Natural killer cell treated with Interleukin-12 subunit alpha and Interleukin-12 subunit beta and Interleukin-15 and Interleukin-18, amount 100 ng/mL, for 72 hours (primary cell): ENCODE results near the gene GPSM3. TPM values are rescaled to one million over a fixed set of nuclear protein-coding genes. Genes with fewer than 3 reads are reported as not detected.
"Not testable (repeated sequence)": the region's sequence is repeated elsewhere in the genome, so short reads cannot be mapped to it uniquely, and the experiment has no call there.

Experiments
- ATAC-seq, 2 donors: fragments of 150-1000 bp; cut with Tn5 transposase in 1 of 2; sonication (Bioruptor Pico), chemical (Tn5 transposase) in 1 of 2; 2 replicates each; pipeline ENCODE4 v1.10.0; 2021
- DNase-seq: peaks from one replicate; pipeline ENCODE4 v3.0.0; 2022; ENCODE audit warnings: low spot score
- H3K27ac Mint-ChIP-seq, 2 donors: 1 replicate in 1 of 2; 2 replicates in 1 of 2; pipeline ENCODE4 v1.8.0; 2022; ENCODE audit warnings: mixed read lengths in 2 of 2, mild to moderate bottlenecking in 1 of 2, moderate library complexity in 1 of 2
- H3K27me3 Mint-ChIP-seq, 2 donors: 1 replicate in 1 of 2; 2 replicates in 1 of 2; pipeline ENCODE4 v1.8.0; 2022; ENCODE audit warnings: mixed read lengths in 2 of 2
- H3K36me3 Mint-ChIP-seq: one replicate; pipeline ENCODE4 v1.8.0; 2022; ENCODE audit warnings: mixed read lengths
- H3K4me1 Mint-ChIP-seq, 2 donors: 1 replicate in 1 of 2; 2 replicates in 1 of 2; pipeline ENCODE4 v1.8.0; 2022; ENCODE audit warnings: low read depth in 2 of 2, mixed read lengths in 2 of 2, mild to moderate bottlenecking in 1 of 2
- H3K4me3 Mint-ChIP-seq: one replicate; pipeline ENCODE4 v1.8.0; 2022; ENCODE audit warnings: mixed read lengths
- H3K9me3 Mint-ChIP-seq: 2 replicates; pipeline ENCODE4 v1.8.0; 2022; ENCODE audit warnings: mixed read lengths
- total RNA-seq, 2 donors: library from RNA; stranded (reverse); gene quantifications; one replicate each; pipeline ENCODE4 v1.2.3, GENCODE V29; 2022

The GPSM3 gene
- total RNA-seq, 2 donors from 2014 or later, result 131 to 143 TPM

DNA sequence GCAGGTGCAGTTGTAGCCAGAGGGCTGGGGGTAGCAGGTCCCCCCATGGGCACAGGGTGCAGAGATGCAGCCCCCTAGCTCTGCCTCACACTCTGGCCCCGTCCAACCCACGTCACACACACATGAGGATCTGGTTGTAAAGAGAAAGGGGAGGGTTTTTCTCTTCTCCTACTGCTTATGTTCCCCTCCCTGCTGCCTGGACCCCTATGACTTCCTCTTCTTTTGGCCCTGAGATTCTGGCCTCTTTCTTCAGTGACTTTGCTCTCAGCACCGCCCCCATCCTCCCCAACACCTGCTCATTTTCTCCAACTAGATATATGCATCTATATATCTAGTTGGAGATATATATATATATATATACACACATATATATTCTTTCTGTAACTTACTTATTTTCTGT lies 21.7 kb upstream of the GPSM3 start:
- DNase-seq (no peak), ATAC-seq (no peak)
- Mint-ChIP-seq H3K36me3 (no peaks in the 10 kb centered on the region), H3K4me1 (peaks cover 0 to 13% of the 10 kb centered on the region in 2 donors), H3K4me3 (no peak overlapping the region), H3K9me3 (no peaks in the 10 kb centered on the region), H3K27me3 (peaks cover 0 to 3% of the 10 kb centered on the region in 2 donors), H3K27ac (no peak overlapping the region)

DNA sequence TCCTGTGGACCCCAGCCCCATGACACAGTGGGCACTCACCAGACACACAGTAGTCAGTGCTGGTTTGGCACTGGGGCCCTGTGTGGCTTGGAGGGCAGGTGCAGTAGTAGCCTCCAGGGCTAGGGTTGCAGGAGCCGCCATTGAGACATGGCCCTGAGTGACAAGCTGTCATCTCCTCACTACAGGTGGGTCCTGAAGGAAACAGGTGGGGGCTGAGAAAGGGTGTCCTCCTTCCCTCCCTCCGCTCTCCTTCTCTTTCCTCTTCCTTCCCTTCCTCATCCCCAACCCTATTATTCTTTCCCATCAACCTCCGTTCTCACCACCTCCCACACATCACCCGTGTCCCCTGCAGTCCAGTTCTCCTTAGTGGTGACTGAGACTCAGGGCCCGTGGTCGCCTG lies 21.2 kb upstream of the GPSM3 start:
- H3K27me3 Mint-ChIP-seq, result peaks cover 0 to 3% of the 10 kb centered on the region in 2 donors
- no peak for DNase-seq

DNA sequence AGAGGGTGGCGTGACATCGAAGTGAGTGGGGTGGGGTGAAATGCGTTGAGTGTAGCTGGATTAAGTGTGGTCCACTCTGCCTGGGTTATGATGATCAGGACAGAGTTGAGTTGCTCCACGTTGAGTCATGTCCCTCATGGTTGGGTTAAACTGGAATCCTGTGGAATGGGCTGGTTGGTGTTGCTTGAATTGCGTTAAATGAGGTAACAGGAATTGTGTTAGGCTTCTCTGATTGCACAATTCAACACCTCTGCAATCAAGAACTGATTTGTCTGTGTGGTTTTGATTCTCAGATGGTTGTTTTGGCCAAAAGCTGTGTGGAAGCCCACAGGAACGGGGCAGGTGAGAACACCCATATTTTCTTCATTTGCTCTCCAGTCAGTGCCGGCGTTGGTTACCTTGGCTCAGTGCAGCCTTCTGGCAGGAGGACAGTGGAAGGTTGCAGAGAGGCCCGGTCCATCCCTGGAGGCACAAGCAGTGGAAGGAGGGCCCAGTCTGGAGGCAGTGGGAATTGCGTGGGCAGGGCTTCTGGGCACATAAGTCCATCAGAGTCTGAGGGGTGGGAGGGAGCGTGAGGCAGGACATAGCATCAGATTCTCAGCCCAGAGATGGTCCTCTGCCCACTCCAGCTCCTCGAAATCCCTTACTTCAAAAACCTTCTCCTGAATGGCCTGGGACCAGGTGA lies 19.8 kb upstream of the GPSM3 start:
- Mint-ChIP-seq H3K36me3 (no peaks in the 10 kb centered on the region), H3K4me1 (peaks cover 0 to 13% of the 10 kb centered on the region in 2 donors), H3K9me3 (no peaks in the 10 kb centered on the region), H3K27me3 (no peaks in the 10 kb centered on the region), H3K27ac (no peak overlapping the region), H3K4me3 (no peak overlapping the region)
- ATAC-seq, result peak in 1 of 2 donors; percentile 26
- no peak for DNase-seq

More for the DNA sequence above, 21.2 kb upstream of the GPSM3 start:
- H3K36me3 Mint-ChIP-seq, result no peaks in the 10 kb centered on the region
- H3K4me3 Mint-ChIP-seq, result no peak overlapping the region
- H3K27ac Mint-ChIP-seq, result no peak overlapping the region
- peaks cover 0 to 13% of the 10 kb centered on the region in 2 donors for H3K4me1 Mint-ChIP-seq
- ATAC-seq, result no peak
- no peaks in the 10 kb centered on the region for H3K9me3 Mint-ChIP-seq

DNA sequence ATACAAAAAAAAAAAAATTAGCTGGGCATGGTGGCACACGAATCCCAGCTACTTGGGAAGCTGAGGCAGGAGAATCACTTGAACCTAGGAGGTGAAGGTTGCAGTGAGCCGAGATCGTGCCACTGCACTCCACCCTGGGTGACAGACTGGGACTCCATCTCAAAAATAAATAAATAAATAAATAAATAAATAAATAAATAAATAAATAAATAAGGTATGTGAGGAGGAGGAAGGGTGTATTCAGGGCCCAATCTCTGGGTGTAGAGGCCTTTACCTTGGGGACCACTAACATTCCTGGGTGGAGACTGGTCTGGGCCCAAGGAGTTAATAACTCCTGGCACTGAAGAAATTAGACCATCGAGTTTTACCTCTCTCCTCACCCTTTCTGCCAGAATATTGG lies 19.0 kb upstream of the GPSM3 start:
- not testable (repeated sequence) for H3K9me3 Mint-ChIP-seq, ATAC-seq, H3K27me3 Mint-ChIP-seq, H3K4me3 Mint-ChIP-seq, DNase-seq, H3K36me3 Mint-ChIP-seq, H3K27ac Mint-ChIP-seq
- H3K4me1 Mint-ChIP-seq, result peaks cover 0 to 13% of the 10 kb centered on the region in 2 donors

DNA sequence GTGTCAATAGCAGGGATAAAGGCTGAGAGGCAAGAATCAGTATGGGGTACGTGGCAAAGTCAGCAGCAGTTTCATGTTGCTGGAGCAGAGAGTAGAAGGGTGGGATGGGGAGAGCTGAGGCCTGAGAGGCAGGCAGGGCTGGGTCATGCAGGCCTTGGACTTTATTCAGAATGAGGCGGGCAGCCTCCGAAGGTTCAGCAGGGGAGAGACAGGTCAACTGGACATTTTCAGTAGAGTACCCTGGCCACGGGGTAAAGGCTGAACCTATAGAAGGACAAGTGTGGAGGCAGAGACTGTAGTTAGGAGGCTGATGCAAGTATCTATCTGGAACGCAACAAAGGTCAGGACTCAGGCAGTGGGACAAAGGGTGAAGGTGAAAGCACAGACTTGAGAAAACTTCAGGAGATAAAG lies 17.8 kb upstream of the GPSM3 start:
- Mint-ChIP-seq H3K4me1 (peaks cover 0 to 9% of the 10 kb centered on the region in 2 donors), H3K27me3 (no peaks in the 10 kb centered on the region), H3K36me3 (no peaks in the 10 kb centered on the region), H3K9me3 (no peaks in the 10 kb centered on the region), H3K4me3 (no peak overlapping the region), H3K27ac (peak overlapping the region in 1 of 2 donors; percentile 21)
- no peak for ATAC-seq
- peak; percentile 8 for DNase-seq

DNA sequence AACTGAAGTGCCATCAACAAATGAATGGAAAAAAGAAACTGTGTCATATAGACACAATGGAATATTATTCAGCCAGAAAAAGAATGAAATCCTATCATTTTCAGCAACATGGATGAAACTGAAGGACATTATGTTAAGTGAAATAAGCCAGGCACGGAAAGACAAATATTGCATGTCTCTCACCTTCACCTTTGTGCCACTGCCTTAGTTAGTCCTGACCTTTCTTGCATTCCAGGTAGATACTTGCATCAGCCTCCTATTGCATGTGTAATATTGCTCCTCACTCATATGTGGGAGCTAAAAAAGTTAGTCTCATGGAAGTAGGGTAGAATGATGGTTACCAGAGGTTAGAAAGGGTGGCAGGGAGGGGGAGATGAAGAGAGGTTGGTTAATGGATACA lies 16.6 kb upstream of the GPSM3 start:
- ATAC-seq (no peak), DNase-seq (no peak)
- Mint-ChIP-seq H3K27me3 (peaks cover 4 to 6% of the 10 kb centered on the region in 2 donors), H3K36me3 (no peaks in the 10 kb centered on the region), H3K4me1 (peaks cover 0 to 9% of the 10 kb centered on the region in 2 donors), H3K9me3 (no peaks in the 10 kb centered on the region), H3K27ac (peak overlapping the region in 1 of 2 donors; percentile 14), H3K4me3 (no peak overlapping the region)

DNA sequence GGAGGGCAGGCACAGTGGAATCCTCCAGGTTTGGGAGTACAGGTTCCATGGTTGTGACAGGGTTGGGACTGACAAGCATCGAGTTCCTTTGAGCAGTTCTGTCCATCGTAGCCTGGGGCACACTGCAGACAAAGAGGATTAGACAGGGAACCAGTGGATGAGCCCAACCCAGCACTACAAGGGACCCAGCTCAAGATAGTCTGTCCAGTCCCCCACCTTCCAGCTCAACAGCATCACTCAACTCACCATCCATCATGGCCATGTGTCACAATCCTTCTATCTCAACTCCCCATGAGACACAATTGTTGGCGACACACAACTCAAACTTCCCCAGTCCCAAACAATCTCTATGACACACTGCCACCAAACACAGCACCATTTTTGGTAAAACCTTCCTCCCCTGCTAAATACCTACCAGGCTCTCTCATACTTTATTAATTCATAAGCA lies 11.8 kb upstream of the GPSM3 start:
- DNase-seq, result peak; percentile 38
- ATAC-seq, result no peak
- H3K4me1 Mint-ChIP-seq, result no peaks in the 10 kb centered on the region

DNA sequence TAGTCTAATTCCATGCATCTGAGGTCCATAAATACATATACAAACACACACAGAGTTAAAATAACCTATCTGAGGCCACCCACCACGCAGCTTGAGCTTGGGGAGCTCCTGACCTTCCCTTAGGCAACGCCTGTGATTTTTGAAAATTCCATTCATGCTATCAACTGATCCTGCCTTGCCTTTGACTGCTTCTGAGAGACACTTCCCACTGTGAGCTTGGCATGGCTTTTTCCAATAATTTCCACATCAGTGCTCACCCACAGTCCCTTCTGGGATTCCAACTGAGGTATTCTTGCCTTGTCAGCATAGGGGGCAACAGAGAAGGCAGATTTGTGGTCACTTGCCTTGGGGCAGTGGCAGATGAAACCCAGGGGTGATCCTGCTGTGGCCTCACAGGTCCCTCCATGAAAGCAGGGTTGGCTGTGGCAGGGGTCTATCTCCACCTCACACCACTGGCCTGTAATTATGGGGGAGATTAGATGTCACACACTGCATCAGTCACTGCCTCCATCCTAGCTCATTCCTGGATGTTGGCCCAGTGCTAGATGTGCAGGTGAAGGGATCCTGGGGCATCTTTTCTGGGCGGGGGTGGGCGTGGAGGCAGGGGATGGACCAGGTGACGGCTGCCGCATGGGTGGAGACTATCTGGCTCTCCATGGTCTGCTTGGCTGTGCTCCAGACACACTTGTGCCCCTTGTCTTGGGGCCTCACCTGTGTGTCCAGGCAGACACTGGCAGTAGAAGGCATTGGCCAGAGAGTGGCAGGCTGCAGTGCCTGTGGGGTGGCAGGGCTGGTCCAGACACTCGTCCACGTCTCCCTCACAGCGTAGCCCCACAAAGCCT lies 11.2 kb upstream of the GPSM3 start:
- Mint-ChIP-seq H3K27me3 (peaks cover 6% of the 10 kb centered on the region in 2 donors), H3K27ac (no peak overlapping the region), H3K4me3 (no peak overlapping the region), H3K9me3 (no peaks in the 10 kb centered on the region), H3K36me3 (no peaks in the 10 kb centered on the region), H3K4me1 (no peaks in the 10 kb centered on the region)
- no peak for DNase-seq
- ATAC-seq, result no peak

More for the DNA sequence above, 11.8 kb upstream of the GPSM3 start:
- Mint-ChIP-seq H3K36me3 (no peaks in the 10 kb centered on the region), H3K27ac (no peak overlapping the region), H3K27me3 (peaks cover 6% of the 10 kb centered on the region in 2 donors), H3K4me3 (no peak overlapping the region), H3K9me3 (no peaks in the 10 kb centered on the region)

DNA sequence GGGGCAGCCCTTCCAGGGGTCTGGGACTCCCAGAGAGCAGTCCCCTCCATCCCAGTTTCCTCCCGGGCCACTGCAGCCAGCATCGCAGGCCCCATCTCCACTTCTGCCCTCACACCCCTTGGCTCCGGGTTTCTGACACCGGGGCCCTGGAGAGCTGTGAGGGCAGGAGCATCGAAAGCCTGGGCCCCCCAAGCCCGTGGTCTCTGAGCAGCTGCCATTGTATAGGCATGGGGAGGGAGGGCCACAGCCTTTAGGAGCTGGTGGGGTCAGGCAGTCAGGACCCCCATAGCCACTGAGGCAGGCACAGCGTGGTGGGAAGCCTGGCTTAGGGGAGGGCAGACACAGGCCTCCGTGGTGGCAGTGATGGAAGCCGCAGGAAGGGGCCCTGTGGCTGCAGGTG lies 9.7 kb upstream of the GPSM3 start:
- Mint-ChIP-seq H3K27ac (no peak overlapping the region), H3K27me3 (peaks cover 6% of the 10 kb centered on the region in 2 donors), H3K4me3 (no peak overlapping the region), H3K4me1 (peaks cover under 1% of the 10 kb centered on the region in 2 donors), H3K36me3 (no peaks in the 10 kb centered on the region), H3K9me3 (no peaks in the 10 kb centered on the region)
- no peak for ATAC-seq
- peak; percentile 50 for DNase-seq

DNA sequence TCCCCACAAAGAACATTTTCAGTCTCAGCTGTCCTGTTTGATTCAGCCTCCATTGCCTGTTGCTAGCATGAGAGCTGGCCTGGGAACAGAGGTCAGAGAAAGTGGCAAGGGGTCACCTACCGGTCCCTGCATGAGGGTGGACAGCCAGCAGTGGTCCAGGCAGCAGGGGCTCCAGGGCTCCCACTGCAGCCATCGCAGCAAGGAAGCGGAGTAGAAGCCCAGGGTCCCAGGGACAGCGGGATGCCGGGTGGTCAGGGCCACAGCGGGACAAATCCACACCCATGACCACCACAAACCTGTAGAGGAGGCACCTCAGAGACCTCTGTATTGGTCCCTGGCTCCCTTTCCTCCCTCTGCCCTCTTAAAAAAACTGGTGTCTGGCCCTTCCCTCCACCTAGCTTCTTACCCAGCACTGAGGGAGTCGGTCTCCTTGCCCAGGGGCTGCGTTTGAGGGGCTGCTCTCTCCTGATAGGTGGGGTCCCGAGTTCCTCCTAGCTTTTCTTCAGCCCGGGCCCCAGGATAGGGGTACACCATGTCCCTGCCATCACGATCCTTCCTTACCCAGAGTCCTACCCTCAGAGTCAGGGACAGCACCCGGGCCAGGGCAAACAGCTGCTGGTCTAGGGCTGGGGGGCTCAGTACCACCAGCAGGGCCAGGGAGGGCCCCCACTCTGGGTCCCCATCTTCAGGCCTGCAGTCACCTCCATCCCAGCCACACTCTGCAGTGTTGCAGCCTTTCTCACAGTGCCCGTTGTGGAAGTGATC lies 8.4 kb upstream of the GPSM3 start:
- no peak overlapping the region for H3K4me3 Mint-ChIP-seq
- peaks cover 8 to 12% of the 10 kb centered on the region in 2 donors for H3K4me1 Mint-ChIP-seq
- H3K9me3 Mint-ChIP-seq, result no peaks in the 10 kb centered on the region
- DNase-seq, result peak; percentile 32
- peaks cover 6% of the 10 kb centered on the region in 2 donors for H3K27me3 Mint-ChIP-seq
- ATAC-seq, result no peak
- H3K27ac Mint-ChIP-seq, result no peak overlapping the region
- no peaks in the 10 kb centered on the region for H3K36me3 Mint-ChIP-seq

DNA sequence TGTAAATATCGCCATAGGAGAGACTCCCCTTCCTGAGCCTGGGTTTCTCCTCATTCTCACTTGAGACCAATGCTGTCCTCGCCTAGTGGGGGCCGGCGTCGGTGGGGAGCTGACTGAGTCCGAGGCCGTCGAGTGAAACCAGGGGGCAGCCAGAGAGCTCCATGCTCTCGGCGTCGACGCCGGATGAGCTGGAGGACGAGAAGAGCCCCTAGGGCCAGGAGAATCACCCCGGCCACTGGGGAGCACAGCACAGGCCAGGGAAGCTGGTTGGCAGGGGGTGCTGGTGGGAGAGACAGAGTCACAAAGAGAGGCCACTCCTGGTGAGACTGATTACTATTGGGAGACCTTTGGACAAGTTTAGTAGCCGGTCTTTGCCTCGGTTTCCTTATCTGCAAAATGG lies 6.4 kb upstream of the GPSM3 start:
- Mint-ChIP-seq H3K9me3 (no peaks in the 10 kb centered on the region), H3K4me3 (no peak overlapping the region), H3K27ac (peak overlapping the region in 1 of 2 donors; percentile 39), H3K36me3 (no peaks in the 10 kb centered on the region), H3K27me3 (peaks cover 0 to 2% of the 10 kb centered on the region in 2 donors), H3K4me1 (peaks cover 25% of the 10 kb centered on the region in 2 donors)
- DNase-seq (peak; percentile 49), ATAC-seq (no peak)

DNA sequence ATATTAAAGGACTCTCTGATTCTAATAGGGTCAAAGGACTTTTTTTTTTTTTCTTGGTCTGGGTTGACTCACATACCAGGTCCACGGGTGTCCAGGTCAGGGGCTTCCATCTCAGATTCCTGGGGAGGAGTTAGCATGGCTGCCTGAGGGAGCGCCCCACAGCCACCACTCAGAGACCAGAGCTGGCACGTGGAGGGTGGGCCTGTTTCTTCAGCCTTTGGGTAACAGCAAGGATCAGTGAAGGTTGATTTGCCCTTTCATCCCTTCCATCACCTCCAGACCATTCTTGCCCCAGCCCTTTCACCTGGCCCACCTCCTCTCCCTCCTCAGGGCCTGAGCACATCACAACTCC lies 5.9 kb upstream of the GPSM3 start:
- Mint-ChIP-seq H3K4me3 (no peak overlapping the region), H3K27ac (peak overlapping the region in 1 of 2 donors; percentile 39), H3K36me3 (no peaks in the 10 kb centered on the region), H3K9me3 (no peaks in the 10 kb centered on the region), H3K4me1 (peaks cover 30% of the 10 kb centered on the region in 2 donors), H3K27me3 (no peaks in the 10 kb centered on the region)
- DNase-seq, result peak; percentile 16
- no peak for ATAC-seq

DNA sequence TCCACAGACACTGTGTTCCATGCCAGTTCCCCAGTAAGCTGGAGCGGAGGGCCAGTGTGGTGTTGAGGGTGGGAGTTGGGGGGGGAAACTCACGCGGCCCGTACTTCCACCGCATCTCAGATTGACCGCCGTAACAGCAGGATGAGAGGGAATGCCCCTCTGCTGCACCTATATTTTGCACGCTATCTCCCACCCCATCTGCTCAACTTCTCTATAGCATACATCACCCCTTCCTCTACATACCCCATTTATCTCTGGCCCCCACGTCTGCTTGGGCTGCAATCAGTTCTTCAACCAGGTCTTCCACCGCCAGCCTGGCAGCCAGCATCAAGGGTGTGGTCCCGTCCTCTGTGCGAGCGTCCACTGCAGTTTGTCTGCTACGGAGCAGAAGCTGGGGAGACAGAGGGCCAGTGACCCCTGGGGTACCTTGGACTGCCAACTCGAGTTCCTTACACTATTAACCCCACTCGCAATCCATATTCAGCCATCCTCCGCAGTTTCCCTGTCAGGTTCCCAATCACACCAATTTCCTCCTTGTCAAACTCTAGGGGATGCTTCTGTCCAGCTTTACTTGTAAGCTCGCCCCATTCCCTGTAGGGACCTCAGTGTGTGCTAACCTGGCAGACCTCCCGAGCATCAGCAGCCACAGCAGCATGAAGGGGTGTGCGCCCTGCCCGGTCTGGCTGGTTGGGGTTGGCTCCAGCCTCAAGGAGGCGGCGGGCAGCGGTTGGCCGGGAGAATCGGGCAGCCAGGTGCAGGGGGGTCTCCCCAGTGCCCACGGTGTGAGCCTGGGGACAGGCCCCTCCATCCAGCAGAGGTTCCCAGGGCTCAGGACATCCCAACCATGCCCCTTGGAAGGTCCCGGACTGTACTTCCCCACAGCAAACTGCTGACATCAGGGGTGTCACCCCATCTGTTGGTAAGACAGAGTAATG lies 4.5 kb upstream of the GPSM3 start:
- Mint-ChIP-seq H3K36me3 (no peaks in the 10 kb centered on the region), H3K4me3 (peak overlapping the region; percentile 91), H3K4me1 (peaks cover 37 to 38% of the 10 kb centered on the region in 2 donors)

More for the DNA sequence above, 4.5 kb upstream of the GPSM3 start:
- DNase-seq (peak; percentile 49), ATAC-seq (no peak)
- Mint-ChIP-seq H3K9me3 (no peaks in the 10 kb centered on the region), H3K27ac (peak overlapping the region; percentile 96 to 98), H3K27me3 (no peaks in the 10 kb centered on the region)
